Calu3 (cell line): ENCODE measurements around the gene PPIF. TPM values are rescaled to one million over a fixed set of nuclear protein-coding genes. Genes with fewer than 3 reads are reported as not detected.
A peak's percentile ranks its signal among the peaks of the same experiment; 100 is the strongest.

Experiments
- BruUV-seq: library from RNA; stranded (reverse); fragments of 400-500 nt; replicated peaks from 2 replicates; lab custom pipeline; 2021; lab: Mats Ljungman, UMichigan
- CTCF ChIA-PET: fragments of 300-600 bp; sonication (Branson Sonifier 250); formaldehyde crosslinking; loops from one replicate; lab custom pipeline; 2022; ENCODE audit warnings: antibody characterized with exemption; lab: Charles Lee
- DNase-seq: peaks from one replicate; pipeline ENCODE4 v3.0.0; 2022
- H3K27ac Mint-ChIP-seq: one replicate; pipeline ENCODE4 v1.8.0; 2022; ENCODE audit warnings: mixed read lengths; ENCODE audit not compliant: unreplicated experiment
- H3K27me3 Mint-ChIP-seq: one replicate; pipeline ENCODE4 v1.8.0; 2022; ENCODE audit warnings: mixed read lengths; ENCODE audit not compliant: unreplicated experiment
- H3K36me3 Mint-ChIP-seq: one replicate; pipeline ENCODE4 v1.8.0; 2022; ENCODE audit warnings: mild to moderate bottlenecking, moderate library complexity, mixed read lengths; ENCODE audit not compliant: insufficient read depth, unreplicated experiment
- H3K4me1 Mint-ChIP-seq: one replicate; pipeline ENCODE4 v1.8.0; 2022; ENCODE audit warnings: mild to moderate bottlenecking, low read depth, mixed read lengths; ENCODE audit not compliant: unreplicated experiment
- H3K4me3 Mint-ChIP-seq: one replicate; pipeline ENCODE4 v1.8.0; 2022; ENCODE audit warnings: mild to moderate bottlenecking, low read depth, moderate library complexity, mixed read lengths; ENCODE audit not compliant: unreplicated experiment
- H3K9me3 Mint-ChIP-seq: one replicate; pipeline ENCODE4 v1.8.0; 2022; ENCODE audit warnings: low read depth, mixed read lengths; ENCODE audit not compliant: unreplicated experiment
- CTCF ChIP-seq: fragments of 200-600 bp; IDR thresholded peaks from one replicate; pipeline ENCODE4 v1.8.0; 2022; ENCODE audit warnings: antibody characterized with exemption; ENCODE audit not compliant: unreplicated experiment
- intact Hi-C: fragments of 100-400 bp; cut with micrococcal nuclease; formaldehyde crosslinking; loops from one replicate; pipeline ENCODE4 v1.10.0; 2022; ENCODE audit not compliant: unreplicated experiment
- total RNA-seq: library from RNA; stranded (reverse); gene quantifications from 2 replicates; pipeline ENCODE4 v1.2.3, GENCODE V29; 2022

PPIF gene
- total RNA-seq, 1 experiment from 2014 or later: 77.2 TPM

DNA sequence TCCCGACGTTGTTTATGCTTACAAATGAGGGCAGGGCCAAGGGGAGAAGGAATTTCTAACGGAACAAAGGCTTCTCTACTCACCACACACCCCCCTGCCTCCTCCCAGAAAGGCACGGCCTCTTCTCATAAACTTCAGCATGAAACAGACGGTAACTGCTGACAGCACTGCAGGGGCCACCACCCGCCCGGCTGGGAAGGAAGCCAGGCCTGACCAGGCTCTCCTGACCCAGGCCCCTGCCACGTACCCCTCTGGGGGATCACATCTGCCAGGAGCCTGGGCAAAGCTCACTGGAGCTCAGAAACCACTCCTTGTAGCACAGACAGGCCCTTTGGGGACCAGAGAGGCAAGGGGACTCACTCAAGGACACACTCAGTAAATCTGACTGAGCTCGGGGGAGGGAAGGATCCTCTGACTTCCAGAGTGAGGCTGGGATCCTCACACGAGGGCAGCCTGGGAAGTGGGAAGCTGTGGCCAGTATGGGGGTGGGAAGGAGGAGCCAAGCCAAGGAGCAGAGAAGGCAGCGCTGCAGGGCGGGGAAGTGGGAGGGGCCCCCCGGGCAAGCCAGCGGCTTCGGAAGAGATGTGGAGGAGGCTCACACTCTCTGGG is 52.1 kb downstream of the PPIF start:
- Mint-ChIP-seq H3K36me3 (no peaks in the 10 kb centered on the region), H3K27ac (no peak overlapping the region), H3K4me3 (no peak overlapping the region), H3K4me1 (peaks cover 15% of the 10 kb centered on the region), H3K9me3 (no peaks in the 10 kb centered on the region), H3K27me3 (peaks cover 38% of the 10 kb centered on the region)
- intact Hi-C loops: no loop called here
- CTCF ChIA-PET: interaction anchor here (0.7 to 0.9 kb wide), 2 partner anchors 10 to 71 kb away, joined by 5 to 8 read pairs; no protein-coding TSS in a partner anchor
- peak; percentile 42 for DNase-seq
- BruUV-seq: no TSS peak
- TF ChIP-seq CTCF: no peak

- peaks cover 15% of the 10 kb centered on the region for H3K4me1 Mint-ChIP-seq
- CTCF ChIA-PET: interaction anchor here (0.9 kb wide), 1 partner anchor 11 kb away, joined by 3 read pairs; no protein-coding TSS in a partner anchor
- no peak overlapping the region for H3K27ac Mint-ChIP-seq
- intact Hi-C loops: loop anchor here (5.0 kb wide), 1 partner anchor 67 kb away; no protein-coding TSS in a partner anchor
- H3K4me3 Mint-ChIP-seq: no peak overlapping the region
- H3K9me3 Mint-ChIP-seq: no peaks in the 10 kb centered on the region
- BruUV-seq: no TSS peak
- H3K36me3 Mint-ChIP-seq: no peaks in the 10 kb centered on the region
- DNase-seq: peak; percentile 70
- peaks cover 38% of the 10 kb centered on the region for H3K27me3 Mint-ChIP-seq
- TF ChIP-seq CTCF: peak; percentile 67
Observed at GRCh38 chr10:79400146-79401004, 53.1 kb downstream of the PPIF start.

DNA sequence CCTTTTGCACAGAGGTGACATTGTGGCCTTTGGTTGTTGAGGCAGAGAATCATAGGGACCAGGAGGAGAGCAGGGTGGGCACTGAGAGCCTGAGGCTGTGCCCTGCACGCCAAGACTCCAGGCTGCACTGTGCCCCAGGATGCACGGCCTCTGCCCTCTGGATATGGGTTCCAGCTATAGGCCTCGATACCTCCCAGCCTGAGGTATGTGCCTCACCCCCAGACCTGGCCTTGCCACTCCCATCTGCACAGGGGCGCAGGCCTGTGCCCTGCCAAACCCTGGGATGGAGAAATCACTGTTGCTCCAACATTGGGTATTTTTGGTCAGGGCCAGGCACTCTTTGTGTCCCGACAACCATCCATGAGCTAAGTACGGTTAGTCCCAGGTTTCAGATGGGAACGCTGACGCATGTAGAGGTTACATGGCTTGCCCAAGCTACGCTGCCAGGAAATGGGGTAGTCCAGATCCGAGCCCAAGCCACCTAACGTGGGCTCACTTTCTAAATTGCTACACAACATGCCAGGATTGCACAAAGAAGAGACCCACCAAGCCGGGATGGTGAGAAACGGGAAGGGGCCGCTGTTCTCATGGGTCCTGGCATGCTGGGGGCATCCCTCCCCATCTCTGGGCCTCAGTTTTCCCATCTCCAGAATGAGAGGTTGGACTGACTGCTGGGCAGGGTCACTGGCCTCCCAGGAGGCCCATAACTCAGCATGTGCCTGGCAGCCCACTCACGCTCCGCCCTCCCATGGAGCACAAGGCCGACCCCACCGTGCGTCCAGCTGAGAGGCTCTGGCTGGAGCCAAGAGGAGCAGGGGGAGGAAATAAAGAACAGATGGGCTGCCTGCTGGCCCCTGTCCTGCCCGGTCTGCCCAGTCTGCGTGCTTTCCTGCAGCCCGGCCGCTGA is 54.0 kb downstream of the PPIF start:
- no TSS peak for BruUV-seq
- no peaks in the 10 kb centered on the region for H3K9me3 Mint-ChIP-seq
- H3K27ac Mint-ChIP-seq: no peak overlapping the region
- intact Hi-C loops: loop anchor here (5.0 kb wide), 1 partner anchor 66 kb away; no protein-coding TSS in a partner anchor
- peaks cover 32% of the 10 kb centered on the region for H3K27me3 Mint-ChIP-seq
- H3K4me1 Mint-ChIP-seq: peaks cover 15% of the 10 kb centered on the region
- DNase-seq: no peak
- H3K4me3 Mint-ChIP-seq: no peak overlapping the region
- TF ChIP-seq CTCF: no peak
- no peaks in the 10 kb centered on the region for H3K36me3 Mint-ChIP-seq
- CTCF ChIA-PET: interaction anchor here (0.9 kb wide), 1 partner anchor 12 kb away, joined by 3 read pairs; no protein-coding TSS in a partner anchor

DNA sequence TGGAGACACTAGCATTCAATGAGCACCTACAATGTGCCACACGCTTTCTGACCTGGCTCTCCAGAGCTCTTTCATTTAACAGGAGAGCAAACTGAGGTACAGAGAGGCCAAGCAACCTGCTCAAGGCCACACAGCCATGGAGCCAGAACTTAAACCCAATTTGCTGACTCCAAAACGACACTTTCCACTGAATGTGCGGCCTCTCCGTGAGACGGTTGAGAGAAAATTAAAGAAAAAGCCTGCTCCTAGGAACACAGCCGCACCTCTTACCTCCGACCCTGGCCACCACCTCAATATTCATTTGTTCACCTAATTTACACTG is 55.3 kb downstream of the PPIF start:
- TF ChIP-seq CTCF: no peak
- no peak overlapping the region for H3K4me3 Mint-ChIP-seq
- H3K27ac Mint-ChIP-seq: no peak overlapping the region
- no peaks in the 10 kb centered on the region for H3K9me3 Mint-ChIP-seq
- H3K36me3 Mint-ChIP-seq: no peaks in the 10 kb centered on the region
- CTCF ChIA-PET: no interaction called here
- peaks cover 30% of the 10 kb centered on the region for H3K27me3 Mint-ChIP-seq
- BruUV-seq: no TSS peak
- intact Hi-C loops: loop anchor here (5.0 kb wide), 1 partner anchor 65 kb away; no protein-coding TSS in a partner anchor
- H3K4me1 Mint-ChIP-seq: peaks cover 15% of the 10 kb centered on the region
- no peak for DNase-seq
